ENCODE data around the gene FRS3. TPM values are rescaled to one million over a fixed set of nuclear protein-coding genes. Genes with fewer than 3 reads are reported as not detected.

Gene FRS3
- total and polyA plus RNA-seq, 2 of the 13 experiments (the other 11 are each of a cell fraction or from before 2014, with no cell fraction given) = 3.0 to 7.4 TPM

- TF ChIP-seq, protein P1, sequence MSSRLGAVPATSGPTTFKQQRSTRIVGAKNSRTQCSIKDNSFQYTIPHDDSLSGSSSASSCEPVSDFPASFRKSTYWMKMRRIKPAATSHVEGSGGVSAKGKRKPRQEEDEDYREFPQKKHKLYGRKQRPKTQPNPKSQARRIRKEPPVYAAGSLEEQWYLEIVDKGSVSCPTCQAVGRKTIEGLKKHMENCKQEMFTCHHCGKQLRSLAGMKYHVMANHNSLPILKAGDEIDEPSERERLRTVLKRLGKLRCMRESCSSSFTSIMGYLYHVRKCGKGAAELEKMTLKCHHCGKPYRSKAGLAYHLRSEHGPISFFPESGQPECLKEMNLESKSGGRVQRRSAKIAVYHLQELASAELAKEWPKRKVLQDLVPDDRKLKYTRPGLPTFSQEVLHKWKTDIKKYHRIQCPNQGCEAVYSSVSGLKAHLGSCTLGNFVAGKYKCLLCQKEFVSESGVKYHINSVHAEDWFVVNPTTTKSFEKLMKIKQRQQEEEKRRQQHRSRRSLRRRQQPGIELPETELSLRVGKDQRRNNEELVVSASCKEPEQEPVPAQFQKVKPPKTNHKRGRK (CRISPR knock-in tag; IDR thresholded peaks at IDR 0.05) = no peak
- TF ChIP-seq ZKSCAN1 (IDR thresholded peaks at IDR 0.05; ENCODE audit: low read length) (no peak), HDAC1 (CRISPR knock-in tag; IDR thresholded peaks at IDR 0.05) (no peak), ZBTB49 (CRISPR knock-in tag; IDR thresholded peaks at IDR 0.05; ENCODE audit: borderline replicate concordance) (no peak), ZNF672 (CRISPR knock-in tag; IDR thresholded peaks at IDR 0.05) (no peak), POGZ (CRISPR knock-in tag; IDR thresholded peaks at IDR 0.05) (no peak), ZNF331 (CRISPR knock-in tag; IDR thresholded peaks at IDR 0.05) (peak; percentile 28; the same call in 1 of the 2 replicates), SMARCC2 (IDR thresholded peaks at IDR 0.05) (no peak), MYNN (CRISPR knock-in tag; IDR thresholded peaks at IDR 0.05; ENCODE audit: low read depth) (no peak), ZFP36L2 (CRISPR knock-in tag; IDR thresholded peaks at IDR 0.05) (no peak), NFAT5 (CRISPR knock-in tag; IDR thresholded peaks at IDR 0.05) (0 out of 2 replicates have a peak, but pooled peaks have one; percentile 35), KDM5B (CRISPR knock-in tag; IDR thresholded peaks at IDR 0.05; ENCODE audit: borderline replicate concordance) (no peak), ZNF326 (CRISPR knock-in tag; IDR thresholded peaks at IDR 0.05; ENCODE audit: borderline replicate concordance) (no peak), RFX1 (IDR thresholded peaks at IDR 0.05) (no peak), NFIB (CRISPR knock-in tag; IDR thresholded peaks at IDR 0.05; ENCODE audit: borderline replicate concordance) (no peak), ZNF891 (CRISPR knock-in tag; IDR thresholded peaks at IDR 0.05) (no peak), KDM2A (CRISPR knock-in tag; IDR thresholded peaks at IDR 0.05; ENCODE audit: borderline replicate concordance, low read depth) (0 out of 2 replicates have a peak, but pooled peaks have one; percentile 40), ZMYM4 (CRISPR knock-in tag; IDR thresholded peaks at IDR 0.05) (0 out of 2 replicates have a peak, but pooled peaks have one; percentile 21), BRD4 (CRISPR knock-in tag; IDR thresholded peaks at IDR 0.05) (peak; percentile 70; the same call in 1 of the 2 replicates), ISL2 (CRISPR knock-in tag; IDR thresholded peaks at IDR 0.05) (no peak), ZNF691 (CRISPR knock-in tag; IDR thresholded peaks at IDR 0.05; ENCODE audit: borderline replicate concordance, low read depth) (no peak), ARNT (IDR thresholded peaks at IDR 0.05) (no peak)
- TF ChIP-seq, protein P2, sequence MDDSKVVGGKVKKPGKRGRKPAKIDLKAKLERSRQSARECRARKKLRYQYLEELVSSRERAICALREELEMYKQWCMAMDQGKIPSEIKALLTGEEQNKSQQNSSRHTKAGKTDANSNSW (CRISPR knock-in tag; IDR thresholded peaks at IDR 0.05; ENCODE audit: borderline replicate concordance) = no peak
These were observed 31.2 kb downstream of the FRS3 start (continued) for GRCh38 chr6:41748542-41748941.
